Progenitor cell of endocrine pancreas (in vitro differentiated cells): ENCODE data around the gene CYP3A7. TPM values are rescaled to one million over a fixed set of nuclear protein-coding genes. Genes with fewer than 3 reads are reported as not detected.
"Not testable (repeated sequence)": the region's sequence is repeated elsewhere in the genome, so short reads cannot be mapped to it uniquely, and the experiment has no call there.

Experiments used
- DNase-seq: peaks from one replicate; pipeline ENCODE4 v3.0.0; 2021; ENCODE audit warnings: low spot score; ENCODE audit not compliant: unreplicated experiment
- H3K27ac Mint-ChIP-seq: 2 replicates; pipeline ENCODE4 v1.8.0; 2021; ENCODE audit warnings: mild to moderate bottlenecking, moderate library complexity, mixed read lengths
- H3K27me3 Mint-ChIP-seq: 2 replicates; pipeline ENCODE4 v1.8.0; 2021; ENCODE audit warnings: mixed read lengths
- H3K36me3 Mint-ChIP-seq: 2 replicates; pipeline ENCODE4 v1.8.0; 2022; ENCODE audit warnings: mixed read lengths; ENCODE audit not compliant: insufficient read depth
- H3K4me1 Mint-ChIP-seq: 2 replicates; pipeline ENCODE4 v1.8.0; 2021; ENCODE audit warnings: low read depth, mixed read lengths
- H3K4me3 Mint-ChIP-seq: 2 replicates; pipeline ENCODE4 v1.8.0; 2021; ENCODE audit warnings: low read depth, mild to moderate bottlenecking, moderate library complexity, mixed read lengths
- H3K9me3 Mint-ChIP-seq: 2 replicates; pipeline ENCODE4 v1.8.0; 2021; ENCODE audit warnings: low read depth, mixed read lengths
- CTCF ChIP-seq: fragments of 200-600 bp; sonication (generic); IDR thresholded peaks from one replicate; pipeline ENCODE4 v1.5.0; 2021; ENCODE audit warnings: antibody characterized with exemption, mild to moderate bottlenecking; ENCODE audit not compliant: unreplicated experiment
- total RNA-seq: library from RNA; stranded (reverse); gene quantifications from 2 replicates; pipeline ENCODE4 v1.2.1, GENCODE V29; 2021

CYP3A7 gene
- total RNA-seq, 1 donor from 2014 or later, result not detected

GRCh38 chr7:99778880-99779279, 43.9 kb upstream of the CYP3A7 start:
- H3K4me1 Mint-ChIP-seq, result no peaks in the 10 kb centered on the region
- DNase-seq, result no peak
- peaks cover 2% of the 10 kb centered on the region for H3K27me3 Mint-ChIP-seq
- no peaks in the 10 kb centered on the region for H3K36me3 Mint-ChIP-seq
- H3K27ac Mint-ChIP-seq, result no peak overlapping the region
- no peak for TF ChIP-seq CTCF
- H3K9me3 Mint-ChIP-seq, result no peaks in the 10 kb centered on the region
- no peak overlapping the region for H3K4me3 Mint-ChIP-seq

GRCh38 chr7:99773395-99773794, 38.4 kb upstream of the CYP3A7 start:
- H3K27ac Mint-ChIP-seq, H3K4me1 Mint-ChIP-seq, H3K36me3 Mint-ChIP-seq, DNase-seq, H3K27me3 Mint-ChIP-seq, H3K9me3 Mint-ChIP-seq, H3K4me3 Mint-ChIP-seq: not testable (repeated sequence)

- TF ChIP-seq CTCF, result no peak
- Mint-ChIP-seq H3K27me3 (no peaks in the 10 kb centered on the region), H3K4me3 (no peak overlapping the region), H3K9me3 (no peaks in the 10 kb centered on the region), H3K36me3 (no peaks in the 10 kb centered on the region), H3K4me1 (no peaks in the 10 kb centered on the region), H3K27ac (no peak overlapping the region)
- DNase-seq, result no peak
Measured at GRCh38 chr7:99772565-99772964, 37.6 kb upstream of the CYP3A7 start.

GRCh38 chr7:99769494-99769893, 34.5 kb upstream of the CYP3A7 start:
- not testable (repeated sequence) for H3K36me3 Mint-ChIP-seq, H3K27me3 Mint-ChIP-seq, H3K4me1 Mint-ChIP-seq, H3K4me3 Mint-ChIP-seq, H3K27ac Mint-ChIP-seq, H3K9me3 Mint-ChIP-seq, DNase-seq

GRCh38 chr7:99768471-99768870, 33.5 kb upstream of the CYP3A7 start:
- no peak overlapping the region for H3K4me3 Mint-ChIP-seq
- no peak for TF ChIP-seq CTCF
- no peaks in the 10 kb centered on the region for H3K9me3 Mint-ChIP-seq
- H3K27me3 Mint-ChIP-seq, result no peaks in the 10 kb centered on the region
- no peaks in the 10 kb centered on the region for H3K36me3 Mint-ChIP-seq
- no peak for DNase-seq
- H3K27ac Mint-ChIP-seq, result no peak overlapping the region
- no peaks in the 10 kb centered on the region for H3K4me1 Mint-ChIP-seq

GRCh38 chr7:99767662-99768061, 32.7 kb upstream of the CYP3A7 start:
- Mint-ChIP-seq H3K27me3 (no peaks in the 10 kb centered on the region), H3K4me1 (no peaks in the 10 kb centered on the region), H3K27ac (no peak overlapping the region), H3K9me3 (no peaks in the 10 kb centered on the region), H3K4me3 (no peak overlapping the region), H3K36me3 (no peaks in the 10 kb centered on the region)
- no peak for DNase-seq
- no peak for TF ChIP-seq CTCF
